HG02884 (cell line): ENCODE results near the gene LY6G5B.

Experiments used
- ATAC-seq: cut with Tn5 transposase; IDR thresholded peaks from one replicate; pipeline ENCODE4 v1.9.1; 2021; ENCODE audit warnings: mild to moderate bottlenecking, moderate library complexity; ENCODE audit not compliant: unreplicated experiment

The LY6G5B gene, protein sequence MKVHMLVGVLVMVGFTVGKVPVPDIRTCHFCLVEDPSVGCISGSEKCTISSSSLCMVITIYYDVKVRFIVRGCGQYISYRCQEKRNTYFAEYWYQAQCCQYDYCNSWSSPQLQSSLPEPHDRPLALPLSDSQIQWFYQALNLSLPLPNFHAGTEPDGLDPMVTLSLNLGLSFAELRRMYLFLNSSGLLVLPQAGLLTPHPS

DNA sequence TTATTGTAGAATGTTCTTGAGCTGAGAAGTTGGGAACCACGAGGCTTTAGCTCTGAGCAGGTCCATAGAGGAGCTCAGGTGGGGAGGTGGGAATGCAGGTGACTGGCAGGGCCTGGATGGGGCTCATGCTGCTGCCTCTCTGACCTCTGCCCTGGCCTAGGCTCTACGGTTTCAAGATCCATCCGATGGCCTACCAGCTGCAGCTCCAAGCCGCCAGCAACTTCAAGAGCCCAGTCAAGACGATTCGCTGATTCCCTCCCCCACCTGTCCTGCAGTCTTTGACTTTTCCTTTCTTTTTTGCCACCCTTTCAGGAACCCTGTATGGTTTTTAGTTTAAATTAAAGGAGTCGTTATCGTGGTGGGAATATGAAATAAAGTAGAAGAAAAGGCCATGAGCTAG is at the start of gene LY6G5B:
Gene LY6G5B, plus strand, starts transcription at position 301 of the 400 bp plus-strand sequence. CDS start 975 bp downstream, outside the sequence.
- ATAC-seq, result no peak

- peak; percentile 20 for ATAC-seq
Measured at GRCh38 chr6:31620586-31621319, 49.0 kb upstream of the LY6G5B start, which contains the start of gene PRRC2A. PRRC2A (plus strand) TSS chr6:31620715; CDS start chr6:31622790, 2,075 bp downstream.

GRCh38 chr6:31621320-31621939 is 48.3 kb upstream of the LY6G5B start:
- ATAC-seq, result no peak

DNA sequence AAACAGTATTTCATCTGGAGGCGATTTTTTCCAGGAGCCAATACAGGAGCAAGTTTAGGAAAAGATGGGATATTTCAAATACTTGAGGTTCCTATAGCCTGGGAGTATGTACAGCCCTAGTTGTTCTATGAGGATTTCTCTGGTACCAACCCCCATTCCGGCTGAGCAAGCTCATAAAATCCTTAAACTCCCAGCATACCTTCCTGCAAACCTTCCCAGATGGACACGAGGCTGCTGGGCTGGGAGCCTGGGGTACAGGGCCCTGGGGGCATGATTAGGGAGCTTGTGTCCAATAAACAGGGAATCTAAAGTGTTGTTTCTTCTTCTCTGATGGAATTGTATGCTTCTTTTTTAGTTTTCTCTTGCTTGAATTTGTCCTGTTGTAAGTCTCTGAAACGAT is 47.8 kb upstream of the LY6G5B start:
- no peak for ATAC-seq

GRCh38 chr6:31622684-31623091 is 47.1 kb upstream of the LY6G5B start:
- no peak for ATAC-seq

- ATAC-seq, result no peak
Measured at GRCh38 chr6:31624070-31624469, 45.7 kb upstream of the LY6G5B start.

DNA sequence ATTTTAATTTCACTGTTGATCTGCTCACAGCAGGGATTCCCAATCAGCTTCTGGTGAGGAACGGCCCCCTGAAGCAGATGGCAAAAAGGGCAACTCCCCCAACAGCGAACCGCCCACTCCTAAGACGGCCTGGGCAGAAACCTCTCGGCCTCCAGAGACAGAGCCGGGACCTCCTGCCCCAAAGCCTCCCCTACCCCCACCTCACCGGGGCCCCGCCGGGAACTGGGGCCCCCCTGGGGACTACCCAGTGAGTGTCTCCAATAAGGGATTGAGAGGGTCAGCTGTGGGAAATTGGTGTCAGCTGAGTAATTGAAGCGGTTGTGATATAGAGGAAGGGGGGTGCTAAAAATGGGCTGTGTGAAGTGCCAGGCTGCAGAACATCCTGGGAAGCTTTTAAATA is 42.8 kb upstream of the LY6G5B start:
- ATAC-seq, result no peak

- ATAC-seq, result no peak
Measured at GRCh38 chr6:31627690-31628287, 42.0 kb upstream of the LY6G5B start.

DNA sequence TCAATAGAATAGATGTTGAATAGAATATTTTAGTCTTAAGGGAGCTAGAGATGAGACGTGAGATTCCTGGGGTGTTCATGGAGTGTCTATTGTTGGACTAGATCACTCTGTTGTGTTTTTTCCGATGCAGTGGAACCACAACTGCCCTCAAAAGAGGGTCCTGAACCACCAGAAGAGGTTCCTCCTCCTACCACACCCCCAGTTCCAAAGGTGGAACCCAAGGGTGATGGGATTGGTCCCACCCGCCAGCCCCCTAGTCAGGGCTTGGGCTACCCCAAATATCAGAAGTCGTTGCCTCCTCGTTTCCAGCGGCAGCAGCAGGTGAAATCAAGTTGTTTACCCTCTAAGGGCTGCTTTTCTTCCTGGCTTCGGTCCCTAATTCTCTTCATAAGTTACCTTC is 40.8 kb upstream of the LY6G5B start:
- ATAC-seq, result no peak

DNA sequence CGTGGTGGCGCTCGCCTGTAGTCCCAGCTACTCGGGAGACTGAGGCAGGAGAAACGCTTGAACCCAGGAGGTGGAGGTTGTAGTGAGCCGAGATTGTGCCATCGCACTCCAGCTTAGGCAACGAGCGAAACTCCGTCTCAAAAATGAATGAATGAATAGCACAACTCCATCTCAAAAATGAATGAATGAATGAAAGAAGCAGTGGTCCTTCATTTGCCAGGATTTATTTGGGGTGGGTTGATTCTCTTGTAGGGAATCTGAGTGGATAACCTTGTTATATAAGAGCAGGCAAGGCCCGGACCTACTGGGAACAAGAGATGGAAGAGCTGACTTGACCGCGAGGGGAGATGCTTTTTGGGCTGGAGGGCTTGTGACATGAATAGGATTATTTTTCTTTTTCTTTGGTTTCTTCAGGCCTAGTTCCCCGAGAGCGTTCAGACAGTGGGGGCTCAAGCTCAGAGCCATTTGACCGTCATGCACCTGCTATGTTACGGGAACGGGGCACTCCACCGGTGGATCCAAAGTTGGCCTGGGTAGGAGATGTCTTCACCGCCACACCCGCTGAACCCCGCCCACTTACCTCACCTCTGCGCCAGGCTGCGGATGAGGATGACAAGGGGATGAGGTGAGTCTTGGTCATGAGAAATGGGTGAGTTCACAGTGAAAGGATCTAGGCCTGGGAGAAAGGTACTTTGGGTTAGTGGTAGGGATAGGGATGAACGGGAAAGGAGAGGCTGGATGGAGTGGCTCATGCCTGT is 39.4 kb upstream of the LY6G5B start:
- no peak for ATAC-seq

DNA sequence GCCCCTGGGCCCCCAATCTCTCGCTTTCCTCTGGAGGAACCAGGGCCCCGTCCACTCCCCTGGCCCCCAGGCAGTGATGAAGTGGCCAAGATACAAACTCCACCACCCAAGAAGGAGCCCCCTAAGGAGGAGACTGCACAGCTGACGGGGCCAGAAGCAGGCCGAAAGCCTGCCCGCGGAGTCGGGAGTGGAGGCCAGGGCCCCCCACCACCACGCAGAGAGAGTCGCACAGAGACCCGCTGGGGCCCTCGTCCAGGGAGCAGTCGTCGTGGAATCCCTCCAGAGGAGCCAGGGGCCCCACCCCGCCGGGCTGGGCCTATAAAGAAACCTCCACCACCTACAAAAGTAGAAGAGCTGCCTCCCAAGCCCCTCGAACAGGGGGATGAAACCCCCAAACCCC is 38.6 kb upstream of the LY6G5B start:
- no peak for ATAC-seq

GRCh38 chr6:31631681-31632278 is 38.0 kb upstream of the LY6G5B start:
- no peak for ATAC-seq

DNA sequence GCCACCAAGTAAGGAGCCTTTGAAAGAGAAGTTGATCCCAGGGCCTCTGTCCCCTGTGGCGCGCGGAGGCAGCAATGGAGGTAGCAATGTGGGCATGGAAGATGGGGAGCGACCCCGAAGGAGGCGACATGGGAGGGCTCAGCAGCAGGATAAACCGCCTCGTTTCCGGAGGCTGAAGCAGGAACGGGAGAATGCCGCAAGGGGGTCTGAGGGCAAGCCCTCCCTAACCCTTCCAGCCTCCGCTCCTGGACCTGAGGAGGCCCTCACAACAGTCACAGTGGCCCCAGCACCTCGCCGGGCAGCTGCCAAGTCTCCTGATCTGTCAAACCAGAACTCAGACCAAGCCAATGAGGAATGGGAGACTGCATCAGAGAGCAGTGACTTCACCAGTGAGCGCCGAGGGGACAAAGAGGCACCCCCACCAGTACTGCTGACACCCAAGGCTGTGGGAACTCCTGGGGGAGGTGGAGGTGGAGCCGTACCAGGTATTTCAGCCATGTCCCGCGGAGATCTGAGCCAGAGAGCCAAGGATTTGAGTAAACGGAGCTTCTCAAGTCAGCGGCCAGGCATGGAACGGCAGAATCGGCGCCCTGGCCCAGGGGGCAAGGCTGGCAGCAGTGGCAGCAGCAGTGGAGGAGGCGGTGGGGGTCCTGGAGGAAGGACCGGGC is 37.4 kb upstream of the LY6G5B start:
- no peak for ATAC-seq

DNA sequence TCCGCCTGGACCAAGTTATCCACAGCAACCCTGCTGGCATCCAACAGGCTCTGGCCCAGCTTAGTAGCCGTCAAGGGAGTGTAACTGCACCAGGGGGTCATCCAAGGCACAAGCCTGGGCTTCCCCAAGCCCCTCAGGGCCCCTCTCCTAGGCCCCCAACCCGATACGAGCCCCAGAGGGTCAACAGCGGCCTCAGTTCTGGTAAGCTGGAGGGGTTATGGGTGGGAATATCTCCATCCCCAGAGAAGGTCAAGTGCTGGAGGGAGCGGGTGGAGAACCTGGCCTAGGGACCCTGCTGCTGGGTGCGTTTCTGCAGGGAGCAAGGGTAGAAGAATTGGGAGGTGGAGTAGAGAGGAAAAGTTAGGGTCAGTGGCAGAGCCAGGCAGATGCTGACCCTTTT is 36.3 kb upstream of the LY6G5B start:
- no peak for ATAC-seq

GRCh38 chr6:31634131-31634530 is 35.6 kb upstream of the LY6G5B start:
- ATAC-seq, result no peak

DNA sequence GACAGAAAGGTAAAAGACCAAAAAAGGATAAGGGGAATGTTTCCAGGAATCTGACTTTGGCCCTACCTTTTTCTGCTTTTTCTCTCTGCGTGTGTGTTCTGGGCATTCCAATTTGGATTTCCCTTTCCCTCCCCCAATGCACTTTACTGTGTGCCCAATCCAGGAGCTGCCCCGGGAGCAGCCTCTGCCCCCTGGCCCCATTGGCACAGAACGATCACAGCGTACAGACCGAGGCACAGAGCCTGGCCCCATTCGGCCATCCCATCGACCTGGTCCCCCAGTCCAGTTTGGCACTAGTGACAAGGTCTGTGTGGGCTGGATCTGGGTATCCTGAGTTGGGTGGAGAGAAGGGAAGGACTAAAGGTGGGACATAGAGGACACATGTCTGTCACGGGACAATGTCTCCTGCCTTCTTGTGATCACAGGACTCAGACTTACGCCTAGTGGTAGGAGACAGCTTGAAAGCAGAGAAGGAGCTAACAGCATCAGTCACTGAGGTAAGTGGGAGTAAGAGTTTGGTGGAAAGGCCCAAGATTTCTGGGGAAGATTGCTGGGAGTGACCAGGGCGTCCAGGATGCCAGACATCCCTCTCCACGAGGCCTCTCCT is 34.7 kb upstream of the LY6G5B start:
- no peak for ATAC-seq

GRCh38 chr6:31636698-31637596 is 32.8 kb upstream of the LY6G5B start:
- no peak for ATAC-seq

DNA sequence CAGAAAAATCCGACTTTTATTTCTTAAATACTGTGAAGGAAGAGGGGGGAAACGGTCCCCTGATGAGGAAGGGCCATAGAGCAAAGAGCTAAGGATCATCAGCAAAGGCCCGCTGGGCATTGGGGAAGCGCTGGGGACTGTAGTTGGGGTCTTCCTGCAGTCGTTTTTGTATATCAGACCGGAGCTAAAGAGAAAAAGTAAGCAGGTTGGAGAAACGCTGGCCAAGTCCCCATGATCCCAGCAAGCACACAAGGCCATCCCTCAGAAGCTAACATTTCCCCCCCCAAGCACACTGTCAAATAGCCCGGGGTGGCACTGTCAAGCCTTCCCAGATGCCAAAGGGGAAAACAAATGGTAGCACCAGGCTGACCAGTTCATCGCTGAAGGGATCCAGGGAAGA is 30.7 kb upstream of the LY6G5B start:
- ATAC-seq, result no peak

DNA sequence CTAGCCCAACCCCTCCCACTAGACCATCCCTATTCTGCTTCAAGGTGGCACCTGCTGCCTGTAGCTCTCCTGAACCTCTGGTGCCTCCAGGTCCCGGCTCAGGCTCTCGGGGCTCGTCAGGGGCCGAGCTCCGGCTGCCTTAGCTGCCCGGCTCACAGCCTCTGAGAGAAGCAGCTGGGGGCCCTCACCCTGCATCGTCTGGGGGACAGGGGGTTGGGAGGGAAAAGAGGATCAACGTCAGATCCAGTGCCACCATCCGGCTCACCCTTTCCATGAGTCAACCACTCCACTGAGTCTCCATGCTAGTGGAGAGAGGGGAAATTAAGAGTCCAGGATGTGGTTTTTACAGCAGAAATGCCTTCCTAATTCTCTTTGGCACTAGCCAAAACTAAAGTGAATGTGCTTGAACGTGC is 30.3 kb upstream of the LY6G5B start:
- no peak for ATAC-seq
